Measurements from ENCODE around the gene DOCK2.

DNA sequence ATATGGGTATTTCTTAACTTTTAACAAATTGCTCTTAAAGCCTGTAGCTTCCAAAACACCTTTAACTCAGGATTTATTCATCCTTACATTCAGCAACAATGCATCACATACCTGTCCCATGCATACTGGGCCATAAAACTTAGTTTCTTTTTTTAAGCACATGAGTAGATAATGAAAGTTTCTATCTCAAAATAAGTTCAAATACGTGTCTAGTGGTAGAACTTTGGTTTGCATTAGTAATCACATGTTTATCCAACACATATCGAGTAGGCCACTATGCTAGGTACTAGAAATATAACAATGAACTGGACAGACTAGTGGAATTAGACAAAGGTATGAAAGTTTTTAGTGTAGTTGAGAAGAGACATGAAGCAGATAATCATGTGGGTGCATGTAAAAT is 99.6 kb downstream of the DOCK2 start:
- TF ChIP-seq POLR2A (IDR thresholded peaks at IDR 0.05) = no peak
- TF ChIP-seq, protein P1, sequence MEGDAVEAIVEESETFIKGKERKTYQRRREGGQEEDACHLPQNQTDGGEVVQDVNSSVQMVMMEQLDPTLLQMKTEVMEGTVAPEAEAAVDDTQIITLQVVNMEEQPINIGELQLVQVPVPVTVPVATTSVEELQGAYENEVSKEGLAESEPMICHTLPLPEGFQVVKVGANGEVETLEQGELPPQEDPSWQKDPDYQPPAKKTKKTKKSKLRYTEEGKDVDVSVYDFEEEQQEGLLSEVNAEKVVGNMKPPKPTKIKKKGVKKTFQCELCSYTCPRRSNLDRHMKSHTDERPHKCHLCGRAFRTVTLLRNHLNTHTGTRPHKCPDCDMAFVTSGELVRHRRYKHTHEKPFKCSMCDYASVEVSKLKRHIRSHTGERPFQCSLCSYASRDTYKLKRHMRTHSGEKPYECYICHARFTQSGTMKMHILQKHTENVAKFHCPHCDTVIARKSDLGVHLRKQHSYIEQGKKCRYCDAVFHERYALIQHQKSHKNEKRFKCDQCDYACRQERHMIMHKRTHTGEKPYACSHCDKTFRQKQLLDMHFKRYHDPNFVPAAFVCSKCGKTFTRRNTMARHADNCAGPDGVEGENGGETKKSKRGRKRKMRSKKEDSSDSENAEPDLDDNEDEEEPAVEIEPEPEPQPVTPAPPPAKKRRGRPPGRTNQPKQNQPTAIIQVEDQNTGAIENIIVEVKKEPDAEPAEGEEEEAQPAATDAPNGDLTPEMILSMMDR (IDR thresholded peaks at IDR 0.05) = no peak
